Stimulated activated CD4-positive, alpha-beta T cell treated with anti-CD3 and anti-CD28 coated beads, Interleukin-4, amount 100 ng/mL, for 4 hours (primary cell): ENCODE measurements around the gene THOC6.

ENCODE experiments used
- DNase-seq, 2 experiments: peaks; one replicate each; pipeline ENCODE4 v3.0.0-alpha.2; 2020

The THOC6 gene

GRCh38 chr16:3017794-3018506 is 5.9 kb upstream of the THOC6 start, which contains the start of gene CLDN6:
TSS of gene CLDN6 (minus strand) at chr16:3018183. CDS start at chr16:3016021, 2,162 bp downstream.
- DNase-seq = peak in 1 of 2 experiments; percentile 15

- no peak for DNase-seq
These were observed 4.1 kb upstream of the THOC6 start for GRCh38 chr16:3019594-3020246.

GRCh38 chr16:3020247-3020603 is 3.6 kb upstream of the THOC6 start, which contains the start of gene TNFRSF12A:
TSS of gene TNFRSF12A (plus strand) at chr16:3020368. CDS start at chr16:3020398, 30 bp downstream.
- peak; percentile 55 to 67 for DNase-seq

DNA sequence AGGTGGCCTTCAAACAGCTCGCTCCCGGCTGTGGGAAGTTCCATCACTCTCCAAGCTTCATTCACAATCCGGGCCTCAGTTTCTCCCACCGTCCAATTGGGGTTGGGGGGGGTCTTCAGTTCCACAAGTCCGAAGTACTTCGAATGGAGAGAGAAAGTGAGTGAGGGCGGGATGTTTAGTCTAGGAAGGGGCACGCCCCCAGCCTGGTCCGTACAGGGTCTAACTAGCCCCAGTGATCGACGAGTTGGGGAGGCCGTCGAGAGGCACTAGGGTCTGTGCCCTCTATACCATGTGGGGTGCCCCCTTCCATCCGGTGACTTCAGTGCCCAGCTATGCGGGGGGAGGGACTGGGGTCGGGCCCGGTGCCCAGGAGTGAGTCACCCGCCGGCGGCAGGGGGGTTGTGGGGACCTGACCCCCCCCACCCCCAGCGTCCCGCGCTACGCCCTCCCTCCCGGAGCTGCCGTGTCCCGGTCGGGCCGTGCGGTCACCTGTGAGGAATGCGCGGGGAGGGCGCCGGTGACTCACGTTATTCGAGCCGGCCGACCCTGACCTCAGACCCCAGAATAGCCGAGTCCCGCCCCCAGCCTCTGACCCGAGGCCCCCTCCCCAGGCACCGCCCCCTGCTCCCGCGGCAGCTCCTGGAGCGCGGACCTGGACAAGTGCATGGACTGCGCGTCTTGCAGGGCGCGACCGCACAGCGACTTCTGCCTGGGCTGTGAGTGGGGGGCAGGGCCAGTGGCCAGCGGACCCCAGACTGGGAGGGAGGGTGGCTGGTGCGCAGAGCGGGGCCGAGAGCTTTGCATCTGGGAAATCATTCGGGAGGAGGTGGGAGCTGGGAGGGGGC is 3.0 kb upstream of the THOC6 start:
- DNase-seq = peak; percentile 49 to 74

DNA sequence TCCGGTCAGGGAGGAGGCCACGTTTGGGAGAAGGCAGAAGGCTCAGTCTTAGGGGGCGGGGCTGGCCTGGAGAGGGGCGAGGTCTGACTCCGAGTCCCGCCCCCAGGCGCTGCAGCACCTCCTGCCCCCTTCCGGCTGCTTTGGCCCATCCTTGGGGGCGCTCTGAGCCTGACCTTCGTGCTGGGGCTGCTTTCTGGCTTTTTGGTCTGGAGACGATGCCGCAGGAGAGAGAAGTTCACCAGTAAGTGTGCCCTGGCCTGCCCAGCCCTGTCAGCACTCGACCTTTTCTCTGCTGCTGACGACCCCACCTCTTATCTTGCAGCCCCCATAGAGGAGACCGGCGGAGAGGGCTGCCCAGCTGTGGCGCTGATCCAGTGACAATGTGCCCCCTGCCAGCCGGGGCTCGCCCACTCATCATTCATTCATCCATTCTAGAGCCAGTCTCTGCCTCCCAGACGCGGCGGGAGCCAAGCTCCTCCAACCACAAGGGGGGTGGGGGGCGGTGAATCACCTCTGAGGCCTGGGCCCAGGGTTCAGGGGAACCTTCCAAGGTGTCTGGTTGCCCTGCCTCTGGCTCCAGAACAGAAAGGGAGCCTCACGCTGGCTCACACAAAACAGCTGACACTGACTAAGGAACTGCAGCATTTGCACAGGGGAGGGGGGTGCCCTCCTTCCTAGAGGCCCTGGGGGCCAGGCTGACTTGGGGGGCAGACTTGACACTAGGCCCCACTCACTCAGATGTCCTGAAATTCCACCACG is 2.2 kb upstream of the THOC6 start:
- DNase-seq = peak; percentile 73 to 90

DNA sequence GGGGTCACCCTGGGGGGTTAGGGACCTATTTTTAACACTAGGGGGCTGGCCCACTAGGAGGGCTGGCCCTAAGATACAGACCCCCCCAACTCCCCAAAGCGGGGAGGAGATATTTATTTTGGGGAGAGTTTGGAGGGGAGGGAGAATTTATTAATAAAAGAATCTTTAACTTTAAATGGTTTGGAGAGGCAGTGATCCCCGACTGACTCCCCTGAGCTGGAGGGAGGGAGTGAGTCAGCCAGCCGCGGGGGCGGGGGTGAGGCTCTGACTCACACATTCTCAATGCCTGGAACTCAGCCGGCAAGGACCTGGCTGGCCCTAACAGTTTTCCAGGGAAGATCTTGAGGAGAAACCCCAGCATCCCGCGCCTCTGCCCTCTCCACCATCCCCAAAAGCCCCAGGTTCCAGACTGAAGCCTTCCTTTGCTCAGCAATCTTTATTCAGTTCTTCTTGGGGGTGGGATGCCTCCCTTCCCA is 1.6 kb upstream of the THOC6 start:
- DNase-seq = peak; percentile 91 to 93

DNA sequence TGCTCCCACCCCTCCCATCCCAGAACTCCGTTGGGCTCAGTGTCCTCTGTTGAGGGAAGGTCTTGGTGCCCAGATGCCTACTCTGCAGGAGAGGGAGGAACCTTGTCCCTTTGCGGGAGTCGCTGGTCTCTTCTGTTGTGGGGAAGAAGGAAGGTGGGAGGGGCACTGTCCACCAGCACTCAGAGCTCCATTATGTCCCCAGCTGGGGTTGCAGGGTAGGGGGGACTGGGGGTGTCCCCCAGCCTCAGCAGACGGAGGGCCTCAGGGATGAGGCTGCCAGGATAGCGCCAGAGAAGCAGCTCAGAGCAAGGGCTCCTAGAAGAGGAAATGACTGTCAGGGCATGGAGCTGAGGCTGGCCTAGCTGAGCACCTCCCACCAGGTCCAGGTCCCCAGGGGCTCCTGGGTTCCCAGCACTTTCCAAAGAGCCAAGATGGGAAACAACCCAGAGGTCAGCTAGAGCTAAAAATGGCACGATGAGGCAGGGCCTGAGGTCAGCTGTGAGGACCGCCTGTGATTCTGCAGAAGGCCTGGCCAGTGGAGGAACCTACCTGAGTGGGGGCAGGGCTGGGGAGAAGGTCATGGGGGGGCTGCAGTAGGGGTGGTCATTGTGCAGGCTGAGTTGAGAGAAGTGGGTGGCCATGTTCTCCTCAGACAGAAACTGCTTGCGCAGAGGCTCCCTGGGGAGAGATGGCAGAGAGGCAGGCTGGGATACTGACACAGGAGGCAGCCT is 986 bp upstream of the THOC6 start:
- DNase-seq = no peak

DNA sequence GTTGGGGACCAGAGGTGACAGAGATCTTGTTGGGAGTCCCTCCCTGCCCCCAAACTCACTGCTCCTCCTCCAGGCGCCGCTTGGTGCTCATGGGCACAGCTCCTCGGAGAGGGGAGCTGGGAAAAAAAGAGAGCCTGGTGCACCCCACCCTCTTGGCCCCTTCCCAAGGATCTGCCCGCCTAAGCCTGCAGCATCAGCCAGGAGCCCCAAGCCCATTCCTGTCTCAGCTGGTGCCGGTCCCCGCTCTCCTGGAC is 493 bp upstream of the THOC6 start:
- no peak for DNase-seq

- DNase-seq = no peak
These were observed 1.5 kb downstream of the THOC6 start for GRCh38 chr16:3025032-3026002.

- DNase-seq = no peak
These were observed 2.2 kb downstream of the THOC6 start for GRCh38 chr16:3026003-3026378.

- DNase-seq = no peak
These were observed 3.0 kb downstream of the THOC6 start for GRCh38 chr16:3026609-3027488.

GRCh38 chr16:3027489-3027795 is 3.6 kb downstream of the THOC6 start:
- DNase-seq = no peak

DNA sequence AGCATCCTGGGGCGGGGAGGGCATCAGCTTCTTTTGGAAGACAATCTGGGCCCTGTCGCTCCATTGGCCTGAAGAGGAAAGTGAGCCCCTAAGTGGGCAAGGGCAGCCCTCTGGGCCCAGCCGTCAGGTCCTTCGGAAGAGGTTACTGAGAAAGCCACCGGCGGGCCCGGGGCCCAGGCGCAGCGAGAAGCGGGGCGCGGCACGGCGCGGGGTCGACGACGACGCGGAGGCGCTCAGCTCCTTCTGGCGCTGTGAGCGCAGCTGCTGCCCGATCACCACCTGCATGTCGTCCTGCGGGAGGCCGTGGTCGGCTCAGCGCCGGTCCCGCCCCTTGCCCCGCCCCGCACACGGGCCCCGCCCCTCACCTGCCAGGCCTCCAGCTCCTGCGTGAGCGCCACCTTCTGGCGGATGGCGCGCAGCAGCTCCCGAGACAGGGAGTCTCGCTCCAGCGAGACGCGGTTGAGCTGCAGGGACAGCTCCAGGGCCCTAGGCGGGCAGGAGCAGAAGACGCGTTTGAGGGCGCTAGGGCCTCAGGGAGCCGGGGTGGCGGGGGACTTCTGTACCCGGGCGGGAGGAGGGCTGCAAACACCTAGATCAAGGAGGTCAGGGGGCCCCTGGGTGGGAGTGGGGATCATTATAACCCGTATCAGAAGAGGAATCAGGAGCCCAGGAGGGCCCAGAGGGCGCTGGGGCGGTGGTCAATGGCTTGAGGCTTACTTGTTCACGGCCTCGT is 4.3 kb downstream of the THOC6 start:
- DNase-seq = peak; percentile 78 to 92

DNA sequence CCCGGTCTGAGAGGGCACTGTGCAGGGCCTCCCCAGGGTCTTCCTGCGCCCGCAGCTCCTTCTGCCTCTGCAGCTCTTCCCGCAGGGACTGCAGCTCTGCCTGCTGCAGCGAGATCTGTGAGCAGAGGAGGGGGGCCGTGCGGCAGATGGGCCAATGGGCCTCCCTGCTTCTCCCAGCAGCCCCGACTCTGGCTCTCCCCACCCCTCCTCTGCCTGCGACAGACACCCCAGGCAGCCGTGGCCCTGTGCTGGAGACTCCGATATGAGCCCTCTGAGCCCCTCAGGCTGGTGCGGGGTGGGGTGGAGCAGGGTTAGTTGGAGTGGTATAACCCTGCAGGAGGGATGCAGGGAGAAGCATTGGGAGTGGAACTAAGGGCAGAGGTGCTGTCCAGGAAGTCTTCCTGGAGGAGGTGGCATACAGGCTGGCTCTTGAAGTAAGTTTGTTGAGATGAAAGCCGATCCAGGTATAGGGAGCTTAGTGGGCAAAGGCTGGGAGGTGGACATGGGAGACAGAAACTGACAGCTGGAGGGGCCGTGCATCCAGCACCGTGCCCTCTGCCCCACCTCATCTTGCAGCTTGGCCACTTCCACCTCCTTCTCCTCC is 5.0 kb downstream of the THOC6 start:
- no peak for DNase-seq

DNA sequence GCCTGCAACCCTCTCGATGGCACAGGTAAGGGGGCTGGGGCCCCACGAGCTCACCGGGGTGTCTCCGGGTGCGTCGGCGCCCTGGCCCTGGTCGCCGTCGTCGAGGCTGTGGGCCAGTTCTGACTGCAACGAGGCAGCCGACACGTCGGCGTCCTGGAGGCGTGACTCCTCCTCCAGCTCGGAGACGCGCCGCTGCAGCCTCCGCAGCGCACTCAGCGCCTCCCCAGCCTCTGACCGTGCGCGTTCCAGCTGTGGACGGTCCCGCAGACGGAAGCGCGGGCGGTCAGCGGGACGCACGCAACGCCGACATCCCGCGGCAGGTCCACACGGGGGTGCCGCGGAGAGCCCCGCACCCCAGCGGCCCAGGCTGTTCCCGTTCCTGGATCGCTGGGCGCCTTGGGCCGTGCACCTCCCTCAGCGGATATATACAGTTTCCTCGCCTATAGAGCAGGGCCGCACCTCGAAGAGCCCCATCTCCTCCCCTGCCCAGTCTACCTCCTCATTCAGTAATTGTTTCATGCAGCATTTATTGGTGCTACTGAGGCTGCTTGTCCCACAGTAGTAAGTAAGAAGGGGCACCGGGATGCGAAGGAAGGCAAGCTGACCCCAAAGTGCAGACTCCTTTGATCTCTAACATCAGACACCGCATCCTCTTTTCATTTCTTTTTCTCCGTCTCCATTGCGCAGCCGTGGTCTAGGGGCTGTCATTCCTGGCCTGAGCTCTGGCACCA is 5.8 kb downstream of the THOC6 start:
- DNase-seq = peak; percentile 39 to 45

- DNase-seq = no peak
These were observed 6.7 kb downstream of the THOC6 start for GRCh38 chr16:3030222-3031212.

- no peak for DNase-seq
These were observed 8.8 kb downstream of the THOC6 start for GRCh38 chr16:3032624-3033023.
